SK-N-SH (cell line): ENCODE measurements around the gene SPATA24.
A peak's percentile ranks its signal among the peaks of the same experiment; 100 is the strongest.

Experiments
- ELF1 ChIP-seq: IDR thresholded peaks from 2 replicates; pipeline ENCODE4 v1.4.0; 2012
- EP300 ChIP-seq, 2 experiments: IDR thresholded peaks; 2 replicates each; pipeline versions ENCODE4 v1.4.0 to v1.6.1; 2012; ENCODE audit warnings: borderline replicate concordance in 1 of 2, low read depth in 1 of 2, low read length in 1 of 2
- JUND ChIP-seq: IDR thresholded peaks from 2 replicates; pipeline ENCODE4 v1.4.0; 2012
- MAX ChIP-seq: IDR thresholded peaks from 2 replicates; pipeline ENCODE4 v1.4.0; 2012; ENCODE audit warnings: low read depth
- RCOR1 ChIP-seq: fragments of 150-350 bp; IDR thresholded peaks from 2 replicates; pipeline ENCODE4 v1.6.1; 2017; ENCODE audit warnings: antibody characterized with exemption, low read length
- REST ChIP-seq: IDR thresholded peaks from 2 replicates; pipeline ENCODE4 v1.6.1; 2012; ENCODE audit warnings: mild to moderate bottlenecking, low read depth, low read length, moderate library complexity
- RFX5 ChIP-seq: IDR thresholded peaks from 2 replicates; pipeline ENCODE4 v1.6.1; 2012; ENCODE audit warnings: mild to moderate bottlenecking, improper control_type of control experiment, low read length
- TAF1 ChIP-seq: IDR thresholded peaks from 2 replicates; pipeline ENCODE4 v1.6.1; 2012; ENCODE audit warnings: low read depth, mild to moderate bottlenecking, low read length, moderate library complexity, borderline replicate concordance
- TEAD4 ChIP-seq: IDR thresholded peaks from 2 replicates; pipeline ENCODE4 v1.4.0; 2012; ENCODE audit warnings: mild to moderate bottlenecking, borderline replicate concordance; ENCODE audit not compliant: insufficient read depth
- YY1 ChIP-seq: IDR thresholded peaks from 2 replicates; pipeline ENCODE4 v1.4.0; 2012; ENCODE audit warnings: low read depth, mild to moderate bottlenecking
- ZBTB33 ChIP-seq: IDR thresholded peaks from 2 replicates; pipeline ENCODE4 v1.4.0; 2012; ENCODE audit warnings: low read depth, borderline replicate concordance
- TF ChIP-seq, protein P1 (sequence below): fragments of 200-600 bp; sonication (generic); IDR thresholded peaks from 2 replicates; pipeline ENCODE4 v1.6.1; 2017; ENCODE audit warnings: antibody characterized with exemption, mild to moderate bottlenecking, moderate library complexity

GRCh38 chr5:139402561-139403158, 1.2 kb downstream of the SPATA24 start:
- TF ChIP-seq, protein P1, sequence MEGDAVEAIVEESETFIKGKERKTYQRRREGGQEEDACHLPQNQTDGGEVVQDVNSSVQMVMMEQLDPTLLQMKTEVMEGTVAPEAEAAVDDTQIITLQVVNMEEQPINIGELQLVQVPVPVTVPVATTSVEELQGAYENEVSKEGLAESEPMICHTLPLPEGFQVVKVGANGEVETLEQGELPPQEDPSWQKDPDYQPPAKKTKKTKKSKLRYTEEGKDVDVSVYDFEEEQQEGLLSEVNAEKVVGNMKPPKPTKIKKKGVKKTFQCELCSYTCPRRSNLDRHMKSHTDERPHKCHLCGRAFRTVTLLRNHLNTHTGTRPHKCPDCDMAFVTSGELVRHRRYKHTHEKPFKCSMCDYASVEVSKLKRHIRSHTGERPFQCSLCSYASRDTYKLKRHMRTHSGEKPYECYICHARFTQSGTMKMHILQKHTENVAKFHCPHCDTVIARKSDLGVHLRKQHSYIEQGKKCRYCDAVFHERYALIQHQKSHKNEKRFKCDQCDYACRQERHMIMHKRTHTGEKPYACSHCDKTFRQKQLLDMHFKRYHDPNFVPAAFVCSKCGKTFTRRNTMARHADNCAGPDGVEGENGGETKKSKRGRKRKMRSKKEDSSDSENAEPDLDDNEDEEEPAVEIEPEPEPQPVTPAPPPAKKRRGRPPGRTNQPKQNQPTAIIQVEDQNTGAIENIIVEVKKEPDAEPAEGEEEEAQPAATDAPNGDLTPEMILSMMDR, result peak; percentile 52
- TF ChIP-seq EP300 (IDR thresholded peaks at IDR 0.05; ENCODE audit: borderline replicate concordance in 1 of 2, low read depth in 1 of 2, low read length in 1 of 2) (no peak), TAF1 (no peak), JUND (no peak), ZBTB33 (no peak), YY1 (no peak), RFX5 (no peak), REST (no peak), MAX (no peak), RCOR1 (no peak), TEAD4 (no peak), ELF1 (no peak)
